K562 (cell line): ENCODE results near the gene DBI. TPM values are rescaled to one million over a fixed set of nuclear protein-coding genes. Genes with fewer than 3 reads are reported as not detected.

Experiments
- HDAC6 ChIP-seq: IDR thresholded peaks from 2 replicates; pipeline ENCODE4 v1.6.1; 2012; ENCODE audit warnings: low read depth, mild to moderate bottlenecking, control low read depth, inconsistent platforms, low read length, moderate library complexity
- HES1 ChIP-seq: fragments of 450-650 bp; IDR thresholded peaks from 2 replicates; pipeline ENCODE4 v1.6.1; 2016; ENCODE audit warnings: low read depth, mild to moderate bottlenecking, moderate library complexity
- POLR2AphosphoS5 ChIP-seq: IDR thresholded peaks from 2 replicates; pipeline ENCODE4 v1.6.1; 2011; ENCODE audit warnings: mild to moderate bottlenecking, low read depth, low read length, moderate library complexity; ENCODE audit not compliant: control insufficient read depth, insufficient read depth
- RBM25 ChIP-seq: fragments of 200-400 bp; formaldehyde crosslinking; IDR thresholded peaks from 2 replicates; pipeline ENCODE4 v1.6.1; 2018; ENCODE audit warnings: low read length, low read depth, moderate library complexity; ENCODE audit not compliant: severe bottlenecking
- REST ChIP-seq, 2 experiments: fragments of 450-650 bp; formaldehyde crosslinking in 1 of 2; IDR thresholded peaks; 2 replicates each; pipeline versions ENCODE4 v1.4.0 to v1.6.1; 2014 to 2020; ENCODE audit warnings: mild to moderate bottlenecking in 2 of 2, borderline replicate concordance in 1 of 2, low read depth in 1 of 2
- RFX1 ChIP-seq: fragments of 450-650 bp; IDR thresholded peaks from 2 replicates; pipeline ENCODE4 v1.6.1; 2016; ENCODE audit warnings: mild to moderate bottlenecking, moderate library complexity
- RUNX1 ChIP-seq: sonication (generic); IDR thresholded peaks from 2 replicates; pipeline ENCODE4 v1.6.1; 2016; ENCODE audit warnings: antibody characterized with exemption, low read depth
- SUPT5H ChIP-seq: fragments of 450-650 bp; IDR thresholded peaks from 2 replicates; pipeline ENCODE4 v1.6.1; 2016
- ZC3H8 ChIP-seq: fragments of 450-650 bp; IDR thresholded peaks from 2 replicates; pipeline ENCODE4 v1.6.1; 2017
- ZNF212 ChIP-seq: fragments of 450-650 bp; formaldehyde crosslinking; IDR thresholded peaks from 2 replicates; pipeline ENCODE4 v1.4.0; 2020; ENCODE audit warnings: mild to moderate bottlenecking
- ZNF282 ChIP-seq: sonication (generic); formaldehyde crosslinking; IDR thresholded peaks from 2 replicates; pipeline ENCODE4 v1.8.1; 2023; ENCODE audit warnings: missing genetic modification reagents
- ZNF518B ChIP-seq: fragments of 250-450 bp; sonication (Bioruptor Pico); IDR thresholded peaks from 2 replicates; pipeline ENCODE4 v1.5.0; 2021; ENCODE audit warnings: mild to moderate bottlenecking, moderate library complexity
- ZNF740 ChIP-seq, 3 experiments: fragments of 200-800 bp in 1 of 3; sonication (Bioruptor generic) in 1 of 3; sonication (generic) in 1 of 3; formaldehyde crosslinking in 1 of 3; IDR thresholded peaks; 2 replicates each; pipeline versions ENCODE4 v1.6.1 to v1.8.0; 2016 to 2022; ENCODE audit warnings: mild to moderate bottlenecking in 2 of 3, missing compliant biosample characterization in 2 of 3, missing genetic modification characterization in 2 of 3, missing genetic modification reagents in 1 of 3
- polyA plus RNA-seq, 8 experiments: library from polyadenylated mRNA; depleted of rRNA in 4 of 8; stranded (reverse) in 5 of 8; unstranded in 3 of 8; fragments of >200 nt; fragmentation: Nextera tagmentation in 2 of 8; fragmentation: Illumina TruSeq in 1 of 8; extraction: Ambion mirVana in 2 of 8; extraction: Trizol in 1 of 8; gene quantifications; 2 replicates each; pipeline versions ENCODE4 v1.2.1 to v1.2.3, GENCODE V29; 2011 to 2014; ENCODE audit warnings: inconsistent platforms in 1 of 8, missing spikeins in 1 of 8
- total RNA-seq, 7 experiments: library from RNA; depleted of rRNA in 6 of 7; stranded (reverse); fragments of >200 nt in 6 of 7; fragmentation: Illumina TruSeq in 2 of 7; extraction: Trizol in 2 of 7; gene quantifications; 2 replicates each; pipeline versions ENCODE4 v1.2.1 to v1.2.3, GENCODE V29; 2011 to 2021; ENCODE audit warnings: low replicate concordance in 1 of 7

Gene DBI
- total and polyA plus RNA-seq, 9 of the 15 experiments (the other 6 are each of a cell fraction or from before 2014, with no cell fraction given): 55.8 to 443 (median 194) TPM

GRCh38 chr2:119407430-119408220 is 40.8 kb downstream of the DBI start (continued):
- TF ChIP-seq ZNF518B (CRISPR knock-in tag): no peak
- TF ChIP-seq RFX1: no peak
- TF ChIP-seq HES1: no peak
- TF ChIP-seq POLR2AphosphoS5: no peak
- TF ChIP-seq ZNF282 (CRISPR knock-in tag): no peak
- TF ChIP-seq SUPT5H: no peak
- no peak for TF ChIP-seq HDAC6
- no peak for TF ChIP-seq RUNX1
- TF ChIP-seq ZC3H8: no peak
- TF ChIP-seq REST (IDR thresholded peaks at IDR 0.05; ENCODE audit: borderline replicate concordance): peak; percentile 91
- TF ChIP-seq REST (CRISPR knock-in tag; IDR thresholded peaks at IDR 0.05; ENCODE audit: low read depth): no peak
- no peak for TF ChIP-seq RBM25
- no peak for TF ChIP-seq ZNF740 (CRISPR knock-in tag; IDR thresholded peaks at IDR 0.05)
- TF ChIP-seq ZNF740 (tag; IDR thresholded peaks at IDR 0.05): no peak
- TF ChIP-seq ZNF212: no peak
